GM23338 (cell line): ENCODE results near the gene FIP1L1. TPM values are rescaled to one million over a fixed set of nuclear protein-coding genes. Genes with fewer than 3 reads are reported as not detected.

Source experiments
- ATAC-seq: fragments of 200-7000 bp; cut with Tn5 transposase; 3 replicates; pipeline ENCODE4 v1.9.1; 2020
- DNase-seq: peaks from one replicate; pipeline ENCODE4 v3.0.0-alpha.2; 2015; ENCODE audit warnings: low spot score
- H2AFZ ChIP-seq: fragments of 200-600 bp; sonication (generic); 2 replicates; pipeline ENCODE4 v1.8.0; 2016; ENCODE audit warnings: antibody characterized with exemption, mild to moderate bottlenecking, moderate library complexity
- H3F3A ChIP-seq: fragments of 200-600 bp; sonication (generic); replicated peaks from 2 replicates; pipeline ENCODE4 v1.8.0; 2017; ENCODE audit warnings: antibody characterized with exemption, mixed run types, low read depth
- H3K27ac ChIP-seq: fragments of 200-600 bp; sonication (generic); 2 replicates; pipeline ENCODE4 v1.6.1; 2016; ENCODE audit warnings: low read depth
- H3K27me3 ChIP-seq: fragments of 200-600 bp; sonication (generic); 2 replicates; pipeline ENCODE4 v1.8.0; 2016; ENCODE audit warnings: mild to moderate bottlenecking, mixed run types, moderate library complexity; ENCODE audit not compliant: insufficient read depth
- H3K36me3 ChIP-seq: fragments of 200-600 bp; sonication (generic); 2 replicates; pipeline ENCODE4 v1.8.0; 2016; ENCODE audit warnings: mild to moderate bottlenecking; ENCODE audit not compliant: insufficient read depth
- H3K4me1 ChIP-seq: fragments of 200-600 bp; sonication (generic); 2 replicates; pipeline ENCODE4 v1.8.0; 2016; ENCODE audit warnings: mild to moderate bottlenecking, moderate library complexity; ENCODE audit not compliant: insufficient read depth
- H3K4me2 ChIP-seq: fragments of 200-600 bp; sonication (generic); 2 replicates; pipeline ENCODE4 v1.7.1; 2017; ENCODE audit warnings: mixed run types
- H3K4me3 ChIP-seq: fragments of 200-600 bp; sonication (generic); 2 replicates; pipeline ENCODE4 v1.6.1; 2016; ENCODE audit warnings: mixed run types
- H3K79me2 ChIP-seq: fragments of 200-600 bp; sonication (generic); replicated peaks from 2 replicates; pipeline ENCODE4 v1.8.0; 2017; ENCODE audit warnings: mild to moderate bottlenecking; ENCODE audit not compliant: insufficient read depth
- H3K9me2 ChIP-seq: fragments of 200-600 bp; sonication (generic); 2 replicates; pipeline ENCODE4 v1.8.0; 2017; ENCODE audit not compliant: insufficient read depth
- H4K20me1 ChIP-seq: fragments of 200-600 bp; sonication (generic); replicated peaks from 2 replicates; pipeline ENCODE4 v1.8.0; 2017; ENCODE audit warnings: mild to moderate bottlenecking; ENCODE audit not compliant: insufficient read depth
- H3K27ac Mint-ChIP-seq: 2 replicates; pipeline ENCODE4 v1.8.0; 2020; ENCODE audit warnings: inconsistent platforms, mild to moderate bottlenecking, moderate library complexity, mixed read lengths
- H3K27me3 Mint-ChIP-seq: 3 replicates; pipeline ENCODE4 v1.8.0; 2022; ENCODE audit warnings: low read depth, mild to moderate bottlenecking, moderate library complexity, mixed read lengths, inconsistent platforms; ENCODE audit not compliant: insufficient read depth, poor library complexity
- H3K36me3 Mint-ChIP-seq: 3 replicates; pipeline ENCODE4 v1.8.0; 2021; ENCODE audit warnings: low read depth, mild to moderate bottlenecking, inconsistent platforms, moderate library complexity, mixed read lengths
- H3K4me1 Mint-ChIP-seq: 3 replicates; pipeline ENCODE4 v1.8.0; 2020; ENCODE audit warnings: mild to moderate bottlenecking, inconsistent platforms, mixed read lengths
- H3K4me3 Mint-ChIP-seq: 3 replicates; pipeline ENCODE4 v1.8.0; 2021; ENCODE audit warnings: moderate library complexity, mild to moderate bottlenecking, inconsistent platforms, mixed read lengths
- H3K9me3 Mint-ChIP-seq: 3 replicates; pipeline ENCODE4 v1.8.0; 2020; ENCODE audit warnings: moderate library complexity, mild to moderate bottlenecking, inconsistent platforms, mixed read lengths
- CREB1 ChIP-seq: fragments of 250-450 bp; sonication (Bioruptor Pico); IDR thresholded peaks from 2 replicates; pipeline ENCODE4 v1.5.0; 2020; ENCODE audit warnings: low read depth, mild to moderate bottlenecking, moderate library complexity
- EZH2 ChIP-seq: fragments of 200-600 bp; sonication (generic); IDR thresholded peaks from one replicate; pipeline ENCODE4 v1.8.0; 2017; ENCODE audit warnings: antibody characterized with exemption, mild to moderate bottlenecking, low read depth; ENCODE audit not compliant: unreplicated experiment
- EZH2phosphoT487 ChIP-seq: fragments of 200-600 bp; sonication (generic); IDR thresholded peaks from one replicate; pipeline ENCODE4 v1.8.1; 2018; ENCODE audit warnings: antibody characterized with exemption; ENCODE audit not compliant: unreplicated experiment
- JUNB ChIP-seq: IDR thresholded peaks from one replicate; pipeline ENCODE4 v1.6.1; 2016; ENCODE audit warnings: antibody characterized with exemption; ENCODE audit not compliant: unreplicated experiment
- NANOG ChIP-seq: IDR thresholded peaks from 2 replicates; pipeline ENCODE4 v1.6.1; 2016; ENCODE audit warnings: antibody characterized with exemption, borderline replicate concordance
- POLR2AphosphoS5 ChIP-seq: IDR thresholded peaks from 2 replicates; pipeline ENCODE4 v1.6.1; 2016; ENCODE audit warnings: antibody characterized with exemption, low read depth
- STAT1 ChIP-seq: IDR thresholded peaks from one replicate; pipeline ENCODE4 v1.6.1; 2016; ENCODE audit warnings: antibody characterized with exemption; ENCODE audit not compliant: unreplicated experiment
- ZNF114 ChIP-seq: fragments of 250-450 bp; sonication (Bioruptor Pico); IDR thresholded peaks from 2 replicates; pipeline ENCODE4 v1.5.0; 2020; ENCODE audit warnings: mild to moderate bottlenecking, moderate library complexity
- ZNF331 ChIP-seq: fragments of 250-450 bp; sonication (Bioruptor Pico); IDR thresholded peaks from 2 replicates; pipeline ENCODE4 v1.5.0; 2020; ENCODE audit warnings: low read depth, mild to moderate bottlenecking, moderate library complexity
- polyA plus RNA-seq: library from polyadenylated mRNA; unstranded; fragments of >200 nt; fragmentation: Nextera tagmentation; extraction: Ambion mirVana; gene quantifications from 2 replicates; pipeline ENCODE4 v1.2.1, GENCODE V29; 2016
- total RNA-seq: library from RNA; depleted of rRNA; stranded (reverse); fragments of >200 nt; shearing (Covaris generic); gene quantifications from 2 replicates; pipeline ENCODE4 v1.2.3, GENCODE V29; 2014
- TF ChIP-seq, protein P1 (sequence below): IDR thresholded peaks from 2 replicates; pipeline ENCODE4 v1.6.1; 2016; ENCODE audit warnings: antibody characterized with exemption
- TF ChIP-seq, protein P2 (sequence below): IDR thresholded peaks from one replicate; pipeline ENCODE4 v1.6.1; 2018; ENCODE audit warnings: antibody characterized with exemption; ENCODE audit not compliant: unreplicated experiment
- TF ChIP-seq, protein P3 (sequence below), 2 experiments: fragments of 200-600 bp in 1 of 2; sonication (generic) in 1 of 2; conservative IDR thresholded peaks; 2 replicates each; pipeline versions ENCODE4 v1.5.1 to v1.6.1; 2016 to 2017; ENCODE audit warnings: antibody characterized with exemption in 2 of 2, low read depth in 2 of 2, mild to moderate bottlenecking in 2 of 2, moderate library complexity in 1 of 2

FIP1L1 gene
- total and polyA plus RNA-seq, 2 experiments from 2014 or later, result 43.3 to 54.0 TPM

DNA sequence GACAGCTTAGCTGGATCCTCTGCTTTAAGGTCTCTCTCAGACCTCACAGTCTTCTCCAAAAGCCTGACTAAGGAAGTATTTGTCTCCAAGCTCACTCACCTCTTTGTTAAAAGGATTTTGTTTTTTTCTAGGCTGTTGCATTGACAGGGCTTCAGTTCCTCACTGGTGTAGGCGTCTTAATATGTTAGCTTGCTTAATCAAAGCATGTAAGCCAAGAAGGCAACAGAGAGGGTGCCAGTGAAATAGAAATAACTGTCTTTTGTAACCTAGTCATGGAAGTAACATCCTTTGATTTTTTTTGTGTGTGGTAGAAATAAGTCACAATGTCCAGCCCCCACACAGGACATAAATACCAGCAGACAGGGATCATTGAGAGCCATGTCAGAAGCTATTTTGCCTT, 58.8 kb downstream of the FIP1L1 start:
- no peaks in the 10 kb centered on the region; the same call in 2 of the 3 replicates for H3K9me3 Mint-ChIP-seq
- Histone ChIP-seq H3F3A (no peaks in the 10 kb centered on the region), H3K9me2 (no peaks in the 10 kb centered on the region), H2AFZ (no peak overlapping the region), H3K27me3 (no peaks in the 10 kb centered on the region), H3K4me1 (no peaks in the 10 kb centered on the region), H3K36me3 (no peaks in the 10 kb centered on the region; the same call in 1 of the 2 replicates), H4K20me1 (peaks cover 11% of the 10 kb centered on the region), H3K4me2 (no peak overlapping the region), H3K79me2 (peaks cover 6% of the 10 kb centered on the region; the same call in 1 of the 2 replicates), H3K4me3 (no peak overlapping the region), H3K27ac (no peak overlapping the region)
- DNase-seq (no peak), ATAC-seq (no peak)
- no peak overlapping the region for H3K4me3 Mint-ChIP-seq
- H3K27me3 Mint-ChIP-seq, result peaks cover 2% of the 10 kb centered on the region
- peaks cover 21% of the 10 kb centered on the region; the same call in 2 of the 3 replicates for H3K36me3 Mint-ChIP-seq
- no peaks in the 10 kb centered on the region for H3K4me1 Mint-ChIP-seq
- no peak for TF ChIP-seq NANOG
- TF ChIP-seq STAT1, result no peak
- TF ChIP-seq, protein P1, sequence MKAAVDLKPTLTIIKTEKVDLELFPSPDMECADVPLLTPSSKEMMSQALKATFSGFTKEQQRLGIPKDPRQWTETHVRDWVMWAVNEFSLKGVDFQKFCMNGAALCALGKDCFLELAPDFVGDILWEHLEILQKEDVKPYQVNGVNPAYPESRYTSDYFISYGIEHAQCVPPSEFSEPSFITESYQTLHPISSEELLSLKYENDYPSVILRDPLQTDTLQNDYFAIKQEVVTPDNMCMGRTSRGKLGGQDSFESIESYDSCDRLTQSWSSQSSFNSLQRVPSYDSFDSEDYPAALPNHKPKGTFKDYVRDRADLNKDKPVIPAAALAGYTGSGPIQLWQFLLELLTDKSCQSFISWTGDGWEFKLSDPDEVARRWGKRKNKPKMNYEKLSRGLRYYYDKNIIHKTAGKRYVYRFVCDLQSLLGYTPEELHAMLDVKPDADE, result no peak
- no peak for TF ChIP-seq ZNF114 (CRISPR knock-in tag)
- no peak for TF ChIP-seq EZH2
- TF ChIP-seq, protein P2, sequence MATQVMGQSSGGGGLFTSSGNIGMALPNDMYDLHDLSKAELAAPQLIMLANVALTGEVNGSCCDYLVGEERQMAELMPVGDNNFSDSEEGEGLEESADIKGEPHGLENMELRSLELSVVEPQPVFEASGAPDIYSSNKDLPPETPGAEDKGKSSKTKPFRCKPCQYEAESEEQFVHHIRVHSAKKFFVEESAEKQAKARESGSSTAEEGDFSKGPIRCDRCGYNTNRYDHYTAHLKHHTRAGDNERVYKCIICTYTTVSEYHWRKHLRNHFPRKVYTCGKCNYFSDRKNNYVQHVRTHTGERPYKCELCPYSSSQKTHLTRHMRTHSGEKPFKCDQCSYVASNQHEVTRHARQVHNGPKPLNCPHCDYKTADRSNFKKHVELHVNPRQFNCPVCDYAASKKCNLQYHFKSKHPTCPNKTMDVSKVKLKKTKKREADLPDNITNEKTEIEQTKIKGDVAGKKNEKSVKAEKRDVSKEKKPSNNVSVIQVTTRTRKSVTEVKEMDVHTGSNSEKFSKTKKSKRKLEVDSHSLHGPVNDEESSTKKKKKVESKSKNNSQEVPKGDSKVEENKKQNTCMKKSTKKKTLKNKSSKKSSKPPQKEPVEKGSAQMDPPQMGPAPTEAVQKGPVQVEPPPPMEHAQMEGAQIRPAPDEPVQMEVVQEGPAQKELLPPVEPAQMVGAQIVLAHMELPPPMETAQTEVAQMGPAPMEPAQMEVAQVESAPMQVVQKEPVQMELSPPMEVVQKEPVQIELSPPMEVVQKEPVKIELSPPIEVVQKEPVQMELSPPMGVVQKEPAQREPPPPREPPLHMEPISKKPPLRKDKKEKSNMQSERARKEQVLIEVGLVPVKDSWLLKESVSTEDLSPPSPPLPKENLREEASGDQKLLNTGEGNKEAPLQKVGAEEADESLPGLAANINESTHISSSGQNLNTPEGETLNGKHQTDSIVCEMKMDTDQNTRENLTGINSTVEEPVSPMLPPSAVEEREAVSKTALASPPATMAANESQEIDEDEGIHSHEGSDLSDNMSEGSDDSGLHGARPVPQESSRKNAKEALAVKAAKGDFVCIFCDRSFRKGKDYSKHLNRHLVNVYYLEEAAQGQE, result no peak
- no peak for TF ChIP-seq CREB1 (CRISPR knock-in tag)
- TF ChIP-seq ZNF331 (CRISPR knock-in tag), result no peak
- TF ChIP-seq, protein P3, sequence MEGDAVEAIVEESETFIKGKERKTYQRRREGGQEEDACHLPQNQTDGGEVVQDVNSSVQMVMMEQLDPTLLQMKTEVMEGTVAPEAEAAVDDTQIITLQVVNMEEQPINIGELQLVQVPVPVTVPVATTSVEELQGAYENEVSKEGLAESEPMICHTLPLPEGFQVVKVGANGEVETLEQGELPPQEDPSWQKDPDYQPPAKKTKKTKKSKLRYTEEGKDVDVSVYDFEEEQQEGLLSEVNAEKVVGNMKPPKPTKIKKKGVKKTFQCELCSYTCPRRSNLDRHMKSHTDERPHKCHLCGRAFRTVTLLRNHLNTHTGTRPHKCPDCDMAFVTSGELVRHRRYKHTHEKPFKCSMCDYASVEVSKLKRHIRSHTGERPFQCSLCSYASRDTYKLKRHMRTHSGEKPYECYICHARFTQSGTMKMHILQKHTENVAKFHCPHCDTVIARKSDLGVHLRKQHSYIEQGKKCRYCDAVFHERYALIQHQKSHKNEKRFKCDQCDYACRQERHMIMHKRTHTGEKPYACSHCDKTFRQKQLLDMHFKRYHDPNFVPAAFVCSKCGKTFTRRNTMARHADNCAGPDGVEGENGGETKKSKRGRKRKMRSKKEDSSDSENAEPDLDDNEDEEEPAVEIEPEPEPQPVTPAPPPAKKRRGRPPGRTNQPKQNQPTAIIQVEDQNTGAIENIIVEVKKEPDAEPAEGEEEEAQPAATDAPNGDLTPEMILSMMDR (conservative IDR thresholded peaks at IDR 0.05; ENCODE audit: low read depth in 2 of 2), result no peak
- no peak for TF ChIP-seq EZH2phosphoT487
- no peak for TF ChIP-seq POLR2AphosphoS5
- TF ChIP-seq JUNB, result no peak
- H3K27ac Mint-ChIP-seq, result no peak overlapping the region; the same call in 1 of the 2 replicates
